Activated CD4-positive, alpha-beta T cell treated with anti-CD3 and anti-CD28 coated beads, Interleukin-2, amount 50 U/mL, for 4 hours (primary cell): ENCODE results near the gene NEK7.
"Not testable (repeated sequence)": the region's sequence is repeated elsewhere in the genome, so short reads cannot be mapped to it uniquely, and the experiment has no call there.

Experiments used
- DNase-seq, 2 experiments: peaks; one replicate each; pipeline ENCODE4 v3.0.0-alpha.2; 2020

Gene NEK7

GRCh38 chr1:198173832-198174231, 17.0 kb downstream of the NEK7 start:
- no peak for DNase-seq

- DNase-seq: peak; percentile 21 to 31
Measured at GRCh38 chr1:198174297-198174696, 17.5 kb downstream of the NEK7 start.

GRCh38 chr1:198175423-198176170, 18.8 kb downstream of the NEK7 start:
- DNase-seq: no peak

DNA sequence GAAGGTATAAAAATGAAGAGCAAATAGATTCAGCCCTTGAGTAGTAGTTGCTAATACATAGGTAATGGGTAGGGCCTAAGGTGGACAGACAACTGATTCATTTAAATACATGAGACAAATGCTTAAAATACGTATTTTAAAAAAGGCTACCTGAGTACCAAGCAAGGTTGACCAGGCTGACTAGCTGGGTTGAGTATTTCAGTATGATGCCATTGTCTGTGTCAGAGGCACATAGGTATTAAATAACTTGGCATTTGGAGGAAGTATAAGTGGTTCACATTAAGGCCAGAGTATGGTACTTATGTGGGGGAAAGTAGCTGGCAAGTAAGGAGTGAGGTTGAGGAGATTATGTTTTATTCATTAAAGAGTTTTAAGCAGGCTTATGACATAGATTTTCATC, 19.4 kb downstream of the NEK7 start:
- no peak for DNase-seq

DNA sequence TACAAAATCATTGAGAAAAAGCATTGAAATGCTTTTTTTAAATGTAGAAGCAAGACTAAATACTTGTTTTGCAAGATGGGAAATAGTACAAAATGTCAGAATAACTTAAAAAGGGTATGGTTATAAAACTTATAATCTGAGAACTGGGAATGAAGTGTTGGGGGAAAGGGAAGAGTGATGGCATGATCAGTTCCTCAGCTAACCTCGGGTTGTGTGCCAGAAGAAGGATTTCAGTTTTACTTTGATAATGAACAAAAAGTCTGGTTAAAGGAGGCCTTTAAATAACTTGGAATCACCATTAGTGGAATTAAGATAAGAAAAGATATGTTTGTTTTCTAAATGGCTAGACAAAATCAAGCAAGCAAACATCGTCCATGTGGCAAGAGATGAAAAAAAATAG, 20.7 kb downstream of the NEK7 start:
- no peak for DNase-seq

DNA sequence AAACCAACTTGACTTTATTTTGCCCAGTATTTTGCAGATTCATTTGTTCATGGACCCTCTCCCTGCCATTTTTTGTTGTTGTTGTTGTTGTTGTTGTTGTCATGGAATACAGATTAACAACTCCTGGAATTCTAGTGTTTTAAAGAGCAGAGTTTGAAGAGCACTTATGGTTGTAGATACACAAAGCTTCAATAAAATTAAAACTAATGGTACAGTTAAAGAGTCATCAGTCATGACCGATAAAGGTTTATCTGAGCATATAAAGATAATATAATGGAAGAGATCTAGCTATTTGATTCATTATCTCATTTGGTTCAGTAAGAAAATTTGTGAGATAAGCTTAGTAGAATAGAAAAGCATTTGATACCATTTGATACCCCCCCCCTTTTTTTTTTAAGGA, 21.8 kb downstream of the NEK7 start:
- no peak for DNase-seq

GRCh38 chr1:198179556-198179981, 22.8 kb downstream of the NEK7 start:
- no peak for DNase-seq

- no peak for DNase-seq
Measured at GRCh38 chr1:198183605-198184004, 26.8 kb downstream of the NEK7 start.

DNA sequence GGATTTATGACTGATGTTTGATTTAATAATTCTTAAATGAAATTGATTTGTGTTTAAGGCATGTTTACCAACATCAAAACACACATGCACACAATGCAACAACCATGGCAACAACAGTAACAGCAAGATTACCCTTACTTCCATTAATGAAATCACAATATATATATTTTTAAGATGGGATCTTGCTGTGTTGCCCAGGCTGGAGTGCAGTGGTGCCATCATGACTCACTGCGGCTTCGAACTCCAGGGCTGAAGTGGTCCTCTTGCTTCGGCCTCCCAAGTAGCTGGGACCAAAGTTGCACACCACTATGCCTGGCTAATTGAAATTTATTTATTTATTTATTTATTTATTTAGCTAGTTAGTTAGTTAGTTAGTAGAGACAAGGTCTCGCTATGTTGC, 27.7 kb downstream of the NEK7 start:
- no peak for DNase-seq

- no peak for DNase-seq
Measured at GRCh38 chr1:198185146-198185545, 28.3 kb downstream of the NEK7 start.

DNA sequence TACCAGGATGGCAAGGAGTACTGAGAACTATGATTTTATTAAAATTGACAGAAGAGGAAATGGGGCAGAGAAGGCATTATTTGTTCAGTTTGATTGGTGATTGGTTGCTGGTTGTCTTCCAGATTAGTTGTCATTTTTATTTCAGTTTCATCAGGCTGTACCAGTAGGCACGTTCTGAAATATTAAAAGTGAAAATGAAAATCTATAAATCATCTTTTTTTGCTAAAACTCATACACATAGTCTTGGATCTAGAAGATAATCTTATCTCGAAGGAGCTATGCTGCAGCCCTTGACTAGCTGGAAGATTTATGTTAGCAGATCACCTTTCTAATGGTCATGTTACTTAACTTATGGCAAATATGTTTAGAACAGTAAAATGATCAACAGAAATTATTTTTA, 29.0 kb downstream of the NEK7 start:
- DNase-seq: no peak

DNA sequence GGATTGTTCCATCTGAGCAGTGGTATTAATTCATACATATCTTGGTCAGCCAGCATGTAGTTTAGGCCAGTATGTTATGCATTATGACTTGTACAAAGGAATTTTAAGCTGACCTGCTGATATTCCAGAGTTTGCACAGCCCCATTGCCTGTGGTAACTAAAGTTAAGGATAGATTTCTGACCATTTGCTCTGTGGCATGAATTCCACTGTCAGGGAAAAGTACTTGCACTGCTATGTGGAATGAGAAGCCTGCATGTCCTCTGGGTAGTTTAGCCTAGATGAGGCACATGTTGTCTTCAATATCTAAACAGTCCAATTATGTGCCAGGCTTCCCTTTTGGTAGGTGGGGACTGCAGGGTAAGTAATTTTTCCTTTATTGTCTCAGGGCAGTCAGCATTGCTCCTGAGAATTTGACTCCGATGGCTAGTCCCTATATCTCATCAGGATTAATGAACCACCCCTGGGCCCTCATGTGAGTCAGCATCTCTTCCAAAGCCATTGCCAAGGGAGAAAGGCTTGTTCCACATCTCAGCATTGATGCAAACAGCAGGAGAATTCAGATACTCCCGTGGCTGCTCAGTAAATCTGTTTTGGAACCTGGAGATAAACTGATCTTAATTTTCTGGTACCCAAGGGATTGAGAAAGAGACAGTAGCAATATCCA, 30.2 kb downstream of the NEK7 start:
- DNase-seq: no peak

- no peak for DNase-seq
Measured at GRCh38 chr1:198187973-198188588, 31.3 kb downstream of the NEK7 start.

DNA sequence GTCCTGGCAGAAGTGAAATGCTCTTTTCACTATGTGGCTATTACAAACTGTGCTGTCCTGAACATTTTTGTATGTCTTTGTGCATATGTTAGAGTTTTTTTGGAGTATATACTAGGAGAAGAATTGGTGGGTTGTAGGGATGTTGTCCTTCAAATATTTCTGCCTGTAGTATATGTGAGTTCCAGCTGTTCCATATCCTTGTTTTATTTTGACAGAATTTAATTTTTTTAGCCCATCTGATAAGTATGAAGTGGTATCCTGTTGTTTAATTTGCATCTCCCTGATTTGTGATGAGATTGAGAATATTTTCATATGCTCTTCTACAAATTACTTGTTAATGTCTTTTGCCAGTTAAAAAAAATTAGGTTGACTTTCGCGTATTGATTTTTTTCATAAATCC, 34.3 kb downstream of the NEK7 start:
- DNase-seq: no peak

DNA sequence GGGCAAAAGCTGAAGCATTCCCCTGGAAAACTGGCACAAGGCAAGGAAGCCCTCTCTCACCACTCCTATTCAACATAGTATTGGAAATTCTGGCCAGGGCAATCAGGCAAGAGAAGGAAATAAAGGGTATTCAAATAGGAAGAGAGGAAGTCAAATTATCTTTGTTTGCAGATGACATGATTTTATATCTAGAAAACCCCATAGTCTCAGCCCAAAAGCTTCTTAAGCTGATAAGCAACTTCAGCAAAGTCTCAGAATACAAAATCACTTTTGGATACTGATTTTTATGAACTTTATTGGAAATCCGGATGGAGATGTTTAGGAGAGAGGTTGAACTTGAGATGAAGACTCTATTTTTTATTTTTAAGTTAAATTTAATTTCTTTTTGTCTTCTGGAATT, 37.1 kb downstream of the NEK7 start:
- not testable (repeated sequence) for DNase-seq

DNA sequence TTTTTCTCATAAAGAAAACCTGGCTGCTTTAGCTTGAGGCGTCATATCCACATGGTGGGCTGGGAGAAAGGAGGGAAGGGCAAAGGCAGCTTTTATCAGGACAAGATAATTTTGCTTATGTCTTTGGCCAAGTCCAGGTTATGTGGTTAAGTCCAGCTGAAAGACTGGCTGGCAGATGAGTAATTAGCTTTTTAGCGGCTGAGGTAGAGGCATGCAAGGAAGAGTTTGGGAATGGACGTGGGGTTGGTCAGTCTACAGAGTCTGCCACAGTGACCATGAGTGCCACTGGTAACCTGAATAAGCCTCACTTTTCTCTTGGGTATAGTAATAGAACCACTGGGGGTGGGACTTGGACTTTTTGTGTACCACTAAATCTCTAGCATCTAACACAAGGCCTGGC, 39.8 kb downstream of the NEK7 start:
- no peak for DNase-seq

DNA sequence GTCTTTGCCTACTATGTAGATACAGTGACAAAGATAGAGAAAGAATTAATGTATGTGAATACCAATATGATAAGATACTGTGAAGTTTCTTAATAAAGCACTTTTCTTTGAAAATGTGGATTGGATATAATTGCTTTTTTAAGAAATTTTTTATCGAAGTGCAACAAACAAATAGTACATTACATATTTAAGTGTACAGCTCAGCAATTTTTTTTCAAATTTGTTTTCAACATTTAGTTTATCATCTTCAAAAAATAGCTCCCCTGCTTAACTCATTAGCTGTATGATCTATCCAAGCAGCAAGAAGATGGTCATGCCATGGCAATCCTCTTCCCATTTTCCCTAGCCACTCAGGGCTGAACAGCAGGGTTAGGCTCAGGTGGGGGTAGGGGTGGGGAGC, 40.5 kb downstream of the NEK7 start:
- DNase-seq: no peak

DNA sequence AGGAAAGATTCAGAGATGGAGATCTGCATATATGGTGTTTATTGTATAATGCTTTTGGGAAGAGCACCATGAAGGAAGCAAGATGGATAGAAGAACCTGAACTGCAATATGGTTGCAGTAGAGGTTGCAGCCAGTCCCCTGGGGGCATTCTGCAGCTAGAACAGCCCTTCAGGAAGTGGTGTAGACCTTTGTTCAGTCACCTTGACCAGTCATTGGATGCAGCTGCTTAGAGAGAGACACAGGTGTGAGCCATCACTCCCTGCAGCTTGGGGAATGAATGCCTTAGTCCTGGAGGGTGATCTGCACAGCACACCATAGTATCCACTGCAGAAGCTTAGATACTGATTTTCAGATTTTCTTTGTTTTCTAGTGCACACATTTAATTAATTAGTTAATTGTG, 42.3 kb downstream of the NEK7 start:
- DNase-seq: no peak

GRCh38 chr1:198201956-198202784, 45.4 kb downstream of the NEK7 start:
- DNase-seq: no peak

DNA sequence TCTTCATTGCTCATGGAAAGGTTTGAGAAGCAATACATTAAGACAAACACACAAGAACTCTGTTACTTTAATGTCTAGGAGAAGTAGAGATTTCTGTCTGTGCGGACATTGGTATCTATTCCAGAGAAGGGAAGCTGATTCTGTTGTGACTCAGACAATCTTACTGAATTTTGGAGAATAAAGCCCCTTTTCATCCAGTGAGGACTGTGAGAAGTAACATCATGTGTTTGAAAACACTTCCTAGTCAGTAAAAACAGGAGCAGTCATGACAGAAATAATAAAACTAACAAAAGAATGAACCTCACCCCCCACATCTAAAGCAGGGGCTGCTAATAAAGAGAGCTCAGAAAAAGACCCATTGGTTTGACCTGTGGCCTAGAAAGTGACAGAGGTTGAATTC, 46.6 kb downstream of the NEK7 start:
- no peak for DNase-seq

DNA sequence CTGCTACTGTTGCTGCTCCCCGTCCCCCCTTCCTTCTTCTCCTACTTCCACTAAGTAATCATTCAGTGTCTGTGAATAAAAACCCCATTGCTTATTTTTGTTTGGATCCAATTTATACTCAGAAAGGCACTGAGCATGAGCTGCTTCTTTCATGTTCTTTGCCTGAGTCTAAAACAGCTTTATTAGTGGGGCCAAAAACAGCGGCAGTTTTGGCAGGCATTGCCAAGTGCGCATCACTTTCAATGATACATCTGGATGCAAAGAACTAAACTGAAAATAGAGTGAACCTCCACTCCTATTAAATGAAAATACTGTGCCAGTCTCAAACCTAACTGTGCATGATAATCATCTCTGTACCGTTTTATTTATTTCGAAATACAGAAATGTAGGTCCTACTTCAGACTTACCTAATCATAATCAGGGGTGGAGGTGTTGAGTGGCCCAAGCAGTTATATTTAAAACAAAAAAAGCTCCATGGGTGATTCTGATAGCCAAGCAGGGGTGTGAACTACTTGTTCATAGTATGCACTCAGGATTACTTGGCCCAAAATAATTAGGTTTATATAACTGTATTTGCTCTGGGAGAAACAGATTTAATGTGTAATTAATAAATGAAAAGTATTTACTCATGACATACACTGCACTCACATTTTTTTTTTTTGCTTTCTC, 48.4 kb downstream of the NEK7 start:
- DNase-seq: no peak

- no peak for DNase-seq
Measured at GRCh38 chr1:198206292-198206691, 49.5 kb downstream of the NEK7 start.

- no peak for DNase-seq
Measured at GRCh38 chr1:198211696-198212095, 54.9 kb downstream of the NEK7 start.
